HT-29 (cell line): ENCODE results near the gene BLOC1S4. TPM values are rescaled to one million over a fixed set of nuclear protein-coding genes. Genes with fewer than 3 reads are reported as not detected.

ENCODE experiments used
- DNase-seq: peaks from one replicate; pipeline ENCODE4 v3.0.0-alpha.2; 2015; ENCODE audit warnings: low spot score
- total RNA-seq: library from RNA; depleted of rRNA; stranded (reverse); fragments of >200 nt; shearing (Covaris generic); gene quantifications from 2 replicates; pipeline ENCODE4 v1.2.3, GENCODE V29; 2014; rRNA removed

BLOC1S4 gene
- total RNA-seq, 1 experiment from 2014 or later, result 31.3 TPM

GRCh38 chr4:6761649-6762615, 46.0 kb downstream of the BLOC1S4 start:
- no peak for DNase-seq

- peak; percentile 38 for DNase-seq
These were observed 47.4 kb downstream of the BLOC1S4 start for GRCh38 chr4:6763330-6763851.

- DNase-seq, result no peak
These were observed 49.1 kb downstream of the BLOC1S4 start for GRCh38 chr4:6764976-6765620.

GRCh38 chr4:6765703-6766102, 49.7 kb downstream of the BLOC1S4 start:
- no peak for DNase-seq

Other genes with a start within 250 kb of the BLOC1S4 start
- 0.03 and 0.18 TPM in 2 replicates for gene PPP2R2C, start 243.6 kb upstream of the BLOC1S4 start, total RNA-seq
- gene MAN2B2, start 141.0 kb upstream of the BLOC1S4 start, total RNA-seq, result 24.8 and 28.5 TPM in 2 replicates
- gene MRFAP1, start 75.5 kb upstream of the BLOC1S4 start, total RNA-seq, result 92.4 and 106 TPM in 2 replicates
- gene S100P, start 22.3 kb upstream of the BLOC1S4 start, total RNA-seq, result 412 and 628 TPM in 2 replicates
- gene MRFAP1L1, start 6.3 kb upstream of the BLOC1S4 start, total RNA-seq, result 41.6 and 43.4 TPM in 2 replicates
- gene KIAA0232, start 66.6 kb downstream of the BLOC1S4 start, total RNA-seq, result 5.7 and 6.0 TPM in 2 replicates
- gene TBC1D14, start 193.7 kb downstream of the BLOC1S4 start, total RNA-seq, result 54.5 and 58.5 TPM in 2 replicates